GM21381 (cell line): ENCODE measurements around the gene LIX1L.
A peak's percentile ranks its signal among the peaks of the same experiment; 100 is the strongest.

ENCODE experiments used
- ATAC-seq: cut with Tn5 transposase; IDR thresholded peaks from one replicate; pipeline ENCODE4 v1.9.1; 2021; ENCODE audit warnings: mild to moderate bottlenecking, moderate library complexity; ENCODE audit not compliant: unreplicated experiment

Gene LIX1L

GRCh38 chr1:145897969-145898368 is 59.8 kb downstream of the LIX1L start:
- no peak for ATAC-seq

- ATAC-seq: no peak
Measured at GRCh38 chr1:145895471-145895870, 62.3 kb downstream of the LIX1L start.

GRCh38 chr1:145893306-145894055 is 64.3 kb downstream of the LIX1L start:
- no peak for ATAC-seq

- ATAC-seq: no peak
Measured at GRCh38 chr1:145892486-145893087, 65.2 kb downstream of the LIX1L start.

- no peak for ATAC-seq
Measured at GRCh38 chr1:145891587-145892485, 66.0 kb downstream of the LIX1L start.

- ATAC-seq: no peak
Measured at GRCh38 chr1:145891143-145891542, 66.7 kb downstream of the LIX1L start.

GRCh38 chr1:145889722-145890121 is 68.1 kb downstream of the LIX1L start:
- ATAC-seq: no peak

- ATAC-seq: no peak
Measured at GRCh38 chr1:145887631-145888030, 70.2 kb downstream of the LIX1L start.

- ATAC-seq: no peak
Measured at GRCh38 chr1:145886816-145887215, 71.0 kb downstream of the LIX1L start.

GRCh38 chr1:145886390-145886789 is 71.4 kb downstream of the LIX1L start:
- no peak for ATAC-seq

- peak; percentile 97 for ATAC-seq
Measured at GRCh38 chr1:145885738-145886287, 72.0 kb downstream of the LIX1L start, which contains the start of gene ANKRD35. Gene ANKRD35 (minus strand): TSS chr1:145885866. CDS start chr1:145885758, 108 bp downstream.

GRCh38 chr1:145884675-145885074 is 73.1 kb downstream of the LIX1L start:
- no peak for ATAC-seq
